Central memory CD4-positive, alpha-beta T cell (primary cell): ENCODE data around the gene ACTRT2.

Source experiments
- DNase-seq: peaks from one replicate; pipeline ENCODE4 v3.0.0; 2022

Gene ACTRT2

DNA sequence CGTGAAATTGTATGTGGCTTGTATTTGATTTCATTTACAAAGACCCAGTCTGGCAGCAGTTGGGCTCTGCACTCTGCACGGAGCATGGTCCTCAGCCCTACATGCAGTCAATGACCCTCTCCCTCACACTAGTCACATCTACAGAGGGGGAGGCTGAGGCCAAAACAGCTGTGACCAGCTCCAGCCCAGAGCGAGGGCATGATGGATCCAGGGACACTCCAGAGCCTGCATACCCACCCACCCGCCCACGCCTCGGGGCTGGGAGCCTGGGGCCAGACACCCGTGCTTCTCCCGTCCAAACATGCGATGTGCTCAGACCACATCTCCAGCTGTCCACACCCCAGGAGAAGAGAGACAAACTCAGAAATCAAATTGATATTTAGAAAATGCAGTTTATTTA, 33.8 kb downstream of the ACTRT2 start:
- DNase-seq: no peak

DNA sequence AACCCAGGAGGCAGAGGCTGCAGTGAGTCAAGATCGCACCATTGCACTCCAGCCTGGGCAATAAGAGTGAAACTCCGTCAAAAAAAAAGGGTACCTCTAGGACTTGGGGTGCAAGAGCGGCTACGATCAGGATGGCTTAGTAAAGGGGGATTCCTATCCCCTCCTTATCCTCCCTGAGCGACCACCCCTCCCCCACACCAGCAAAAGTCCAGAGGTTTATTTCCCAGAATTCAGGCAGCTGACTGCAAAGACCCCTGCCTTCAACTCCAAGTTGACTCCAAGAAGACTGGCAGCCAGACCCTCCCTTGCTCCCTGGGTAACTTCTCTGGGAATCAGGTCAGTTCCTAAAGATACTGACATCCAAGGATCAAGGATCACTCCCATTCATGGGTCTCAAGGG, 35.4 kb downstream of the ACTRT2 start:
- no peak for DNase-seq

DNA sequence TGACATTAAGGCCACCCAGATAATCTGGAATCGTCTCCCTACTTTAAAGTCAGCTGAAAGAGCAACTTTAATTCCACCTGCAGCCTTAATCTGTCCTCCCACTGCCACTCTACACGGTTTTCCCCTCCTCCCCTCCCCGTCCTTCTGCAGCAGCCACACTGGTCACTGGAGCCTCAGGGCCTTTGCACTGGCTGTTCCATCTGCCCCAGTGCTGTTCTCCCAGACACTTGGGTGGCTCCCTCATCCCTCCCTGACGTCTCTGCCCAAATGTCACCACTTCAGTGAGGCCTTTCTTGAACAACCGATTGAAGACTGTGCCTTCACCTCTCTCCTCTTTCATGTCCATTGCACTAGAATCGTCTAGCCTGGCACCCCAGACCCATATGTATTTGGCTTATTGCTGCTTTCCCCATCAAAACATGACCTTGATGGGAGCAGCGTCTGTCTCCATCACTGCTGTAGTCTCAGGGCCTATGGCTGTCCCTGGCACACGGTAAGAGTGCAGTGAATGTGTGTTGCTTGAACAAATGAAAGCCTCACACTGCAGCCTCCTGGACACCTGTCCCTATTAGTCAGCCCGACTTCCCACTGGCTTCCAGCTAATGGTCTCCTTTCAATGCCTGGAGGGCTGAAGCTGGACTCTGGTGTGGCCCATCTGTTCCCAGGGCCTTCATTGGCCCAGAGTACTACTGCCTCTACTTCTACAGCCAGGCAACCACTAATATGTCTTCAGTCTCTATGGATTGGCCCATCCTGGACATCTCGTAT, 37.2 kb downstream of the ACTRT2 start:
- DNase-seq: no peak

DNA sequence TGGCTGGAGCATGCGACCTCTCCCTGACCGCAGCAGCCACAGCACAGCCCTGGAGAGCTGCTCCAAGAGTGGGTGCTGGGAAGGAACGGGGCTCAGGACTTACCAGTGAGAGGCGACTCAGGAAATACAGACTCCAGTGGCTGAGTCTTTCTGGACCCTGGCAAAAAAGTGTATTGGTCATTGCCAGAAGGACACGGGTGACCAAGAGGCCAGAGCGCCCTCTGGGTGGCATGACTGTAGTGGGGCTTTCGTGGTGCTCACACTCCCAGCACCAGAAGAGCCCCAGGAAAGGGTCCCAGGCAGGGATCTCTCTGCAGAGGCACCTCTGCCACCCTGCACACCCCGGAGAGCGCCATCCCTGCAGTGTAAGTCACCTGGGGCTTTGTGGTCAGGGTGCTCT, 38.9 kb downstream of the ACTRT2 start:
- no peak for DNase-seq

DNA sequence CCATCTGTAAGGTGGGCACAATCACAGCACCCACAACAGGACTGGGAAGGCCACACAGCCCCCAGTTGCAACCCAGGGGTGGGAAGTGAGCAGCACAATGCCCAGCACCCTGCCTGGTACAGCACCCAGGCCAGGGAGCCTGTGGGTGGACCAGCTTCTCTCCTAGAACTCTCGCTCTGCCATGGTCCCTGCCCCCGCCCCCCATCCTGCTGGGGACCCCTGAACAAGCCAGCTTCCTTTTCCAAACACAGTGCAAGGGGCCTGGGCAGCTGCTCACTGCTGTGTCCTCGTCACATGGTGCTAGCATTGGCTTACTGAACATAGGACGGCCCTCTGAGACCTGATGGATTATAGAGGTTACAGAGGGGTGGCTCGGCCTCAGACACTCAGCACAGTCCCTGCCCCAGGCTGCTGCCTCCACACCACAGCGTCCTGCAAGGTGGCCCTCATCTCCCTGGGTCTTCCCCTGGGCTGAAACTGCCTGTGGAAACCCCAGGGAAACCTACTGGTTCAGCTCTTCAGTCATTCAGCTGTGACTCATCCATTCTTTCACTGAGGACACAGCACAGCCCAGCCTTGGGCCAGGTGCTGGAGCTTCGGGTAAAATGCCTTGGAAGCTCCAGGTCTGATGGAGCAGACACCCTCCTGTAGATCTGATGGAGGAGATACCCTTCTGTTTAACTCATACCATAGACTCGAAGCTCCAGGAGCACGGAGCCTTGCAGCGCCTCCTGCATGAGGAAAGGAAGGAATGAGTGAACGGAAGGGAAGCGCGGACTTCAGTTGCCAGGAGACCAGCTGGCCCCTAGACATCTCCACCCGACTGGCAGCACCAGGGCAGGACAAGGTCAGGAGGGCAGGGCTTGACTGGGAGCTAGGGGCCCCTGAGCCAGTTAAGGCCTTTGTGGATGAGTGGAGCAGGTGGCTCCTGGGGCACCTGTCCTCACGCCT, 39.6 kb downstream of the ACTRT2 start:
- DNase-seq: no peak

DNA sequence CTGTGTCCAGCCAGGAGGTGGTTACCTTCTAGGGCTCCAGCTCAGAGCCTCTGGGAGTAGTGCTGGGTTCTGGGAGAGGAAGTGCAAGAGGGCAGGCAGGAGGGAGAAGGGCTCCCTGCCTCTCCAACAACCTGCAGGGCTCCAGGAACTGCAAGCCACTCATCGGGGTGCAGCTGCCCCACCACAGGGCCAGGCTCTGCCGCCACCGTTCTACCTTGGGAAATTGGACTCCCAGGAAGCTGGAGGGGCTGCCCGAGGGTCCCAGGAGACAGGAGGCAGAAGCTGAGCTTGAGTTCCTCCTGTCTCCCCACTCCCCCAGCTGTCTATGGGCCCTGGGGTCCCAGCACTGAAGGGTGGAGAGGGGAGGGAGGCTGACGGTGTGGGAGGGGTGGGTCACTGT, 40.3 kb downstream of the ACTRT2 start:
- DNase-seq: no peak

DNA sequence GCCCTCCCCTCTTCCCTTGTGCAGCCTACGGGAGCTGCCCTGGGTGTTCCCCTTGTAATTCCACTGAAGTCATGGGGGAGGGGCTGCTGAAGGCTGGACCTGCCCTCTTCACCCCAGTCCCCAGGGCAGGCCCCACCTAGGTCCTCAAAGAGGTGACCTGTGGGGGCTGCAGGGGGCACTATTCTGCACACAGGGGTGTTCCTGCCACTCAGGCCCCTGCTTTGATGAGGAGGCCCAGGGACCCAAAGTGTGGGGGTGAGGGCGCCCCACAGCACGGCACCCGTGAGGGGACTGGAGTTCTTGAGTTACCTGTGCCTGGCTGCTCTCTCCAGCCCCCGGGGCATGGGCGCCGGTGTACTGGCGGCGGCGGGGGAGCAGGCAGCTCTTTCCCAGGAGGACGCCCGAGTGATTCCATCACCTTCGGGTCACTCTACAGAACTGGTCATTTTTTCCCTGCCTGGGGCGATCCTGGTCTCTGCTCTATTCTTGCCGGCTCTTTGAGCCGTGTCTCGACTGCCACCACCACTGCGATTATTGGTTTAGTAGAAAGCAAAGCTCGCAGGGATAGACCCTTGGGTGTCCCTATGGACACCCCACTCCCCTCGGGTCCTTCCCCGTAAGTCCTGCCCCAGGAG, 40.8 kb downstream of the ACTRT2 start:
- no peak for DNase-seq

DNA sequence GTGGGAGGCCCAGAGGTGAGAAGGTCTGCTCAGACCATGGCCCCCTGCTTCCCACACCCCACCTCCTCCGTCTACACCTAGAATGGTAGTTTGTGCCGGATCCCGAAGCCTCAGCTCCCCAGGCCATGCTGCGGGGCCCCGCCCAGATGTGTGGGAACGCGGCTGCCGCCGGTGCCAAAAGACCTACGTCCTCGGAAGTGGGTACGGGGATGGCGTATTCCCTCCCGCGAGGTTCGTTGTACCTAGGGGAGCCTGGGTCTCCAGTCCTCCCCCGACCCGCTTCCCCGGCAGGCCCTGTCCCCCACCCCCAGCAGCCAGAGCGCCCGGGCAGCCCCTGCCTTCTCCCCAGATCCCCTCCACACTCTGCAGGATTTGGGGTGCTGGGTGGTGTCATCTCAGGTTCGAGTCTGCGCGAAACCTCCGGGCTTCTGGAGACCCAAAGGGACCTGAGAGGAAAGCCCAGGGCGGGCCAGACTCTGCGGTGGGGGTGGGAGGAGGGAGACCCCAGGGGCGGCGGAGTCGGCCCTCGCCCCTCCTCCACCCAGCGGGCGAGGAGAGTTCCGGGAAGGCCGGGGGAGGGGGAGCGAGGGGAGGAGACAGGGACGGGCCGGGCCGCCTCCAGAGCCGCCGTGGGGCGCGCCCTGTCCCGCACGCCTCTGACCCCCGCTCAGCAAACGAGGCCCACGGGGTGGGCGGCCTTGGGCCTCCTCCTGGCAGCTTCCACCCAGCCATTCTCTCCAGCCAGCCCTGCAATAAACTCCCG, 41.5 kb downstream of the ACTRT2 start:
- no peak for DNase-seq

DNA sequence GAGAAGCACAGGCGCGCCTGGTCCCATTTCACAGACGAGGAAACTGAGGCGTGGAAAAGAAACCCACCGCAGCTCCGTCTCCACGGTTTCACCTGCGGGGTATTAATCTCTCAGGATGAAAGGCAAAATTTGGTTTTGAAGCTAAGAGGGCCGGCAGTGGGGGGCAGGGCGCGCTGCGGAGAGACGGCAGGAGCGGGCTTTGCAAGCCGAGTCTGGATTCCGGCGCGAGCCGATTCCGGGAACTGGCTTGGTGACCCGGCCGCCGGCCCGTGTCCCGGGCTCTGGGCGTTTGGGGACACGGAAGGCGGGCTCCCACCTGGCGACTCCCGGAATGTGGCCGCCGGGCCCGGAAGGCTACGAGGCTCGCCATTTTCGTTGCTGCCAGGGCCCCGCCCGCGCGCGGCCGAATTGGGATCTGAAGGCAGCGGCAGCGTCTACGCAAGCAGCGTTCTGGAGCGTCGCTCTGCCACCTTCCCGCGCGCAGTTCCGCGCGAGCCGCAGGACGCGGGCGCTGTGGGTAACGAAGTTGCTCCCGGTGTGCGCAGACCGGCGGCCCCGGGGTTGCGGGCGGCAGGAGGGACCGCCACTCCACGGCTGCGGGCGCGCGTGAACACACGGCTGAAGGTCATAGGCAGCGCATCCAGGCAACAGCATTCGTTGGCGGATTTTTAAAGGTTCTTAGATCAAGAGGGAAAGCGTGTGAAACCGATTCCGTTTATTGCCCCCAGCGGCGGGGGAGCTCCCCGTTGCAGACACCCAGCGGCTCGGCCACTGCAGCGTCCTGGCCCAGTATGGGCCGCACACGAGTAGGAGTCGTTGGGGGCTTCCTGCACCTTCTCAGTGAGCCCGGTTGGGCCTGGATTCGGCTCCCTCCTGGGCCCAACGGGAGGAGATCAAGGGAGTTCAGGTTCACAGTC, 42.4 kb downstream of the ACTRT2 start:
- no peak for DNase-seq

DNA sequence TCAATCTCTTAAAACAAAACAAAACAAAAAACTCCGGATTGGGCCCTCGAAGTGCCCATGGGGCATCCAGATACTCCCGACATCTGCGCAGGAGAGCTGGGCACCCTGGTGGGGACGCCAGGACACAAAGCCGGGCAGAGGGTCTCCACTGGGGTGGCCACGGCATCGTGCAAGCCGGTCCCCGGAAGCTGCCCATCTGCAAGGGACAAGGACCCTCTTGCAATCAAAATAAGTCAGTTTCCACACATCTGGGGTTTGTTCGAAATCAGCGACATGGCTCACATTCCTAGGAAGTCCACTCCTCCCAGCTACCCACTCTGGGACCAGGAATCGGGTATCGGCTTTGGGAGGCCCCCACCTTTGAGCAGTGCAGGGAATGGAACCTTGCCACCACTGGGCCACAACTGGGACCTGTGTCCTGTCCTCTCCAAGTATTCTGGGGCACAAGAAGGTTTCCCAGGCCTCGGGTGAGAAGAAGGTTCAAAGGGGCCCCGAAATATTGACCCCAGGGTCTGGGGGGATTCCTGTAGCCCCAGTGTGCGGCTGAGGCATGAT, 43.1 kb downstream of the ACTRT2 start:
- DNase-seq: no peak

DNA sequence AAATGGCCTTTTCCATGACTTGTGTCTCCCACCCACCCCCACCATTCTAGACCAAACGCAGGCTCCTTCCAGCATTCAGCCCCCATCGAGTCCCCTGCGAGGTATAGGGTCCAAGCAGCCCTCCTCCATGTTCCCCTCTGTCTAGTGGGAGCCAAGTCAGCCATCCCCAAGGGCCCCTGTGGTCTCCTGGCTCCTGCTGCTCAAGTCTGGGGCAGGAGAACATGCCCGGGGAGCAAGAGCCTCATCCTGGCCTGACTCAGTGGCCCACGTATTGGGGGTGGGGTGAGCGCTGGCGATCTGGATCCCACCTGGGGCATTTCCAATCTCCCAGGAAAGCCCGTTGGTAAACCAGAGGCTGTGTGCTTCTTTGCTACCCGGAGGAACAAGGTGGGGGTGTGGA, 43.6 kb downstream of the ACTRT2 start:
- no peak for DNase-seq

DNA sequence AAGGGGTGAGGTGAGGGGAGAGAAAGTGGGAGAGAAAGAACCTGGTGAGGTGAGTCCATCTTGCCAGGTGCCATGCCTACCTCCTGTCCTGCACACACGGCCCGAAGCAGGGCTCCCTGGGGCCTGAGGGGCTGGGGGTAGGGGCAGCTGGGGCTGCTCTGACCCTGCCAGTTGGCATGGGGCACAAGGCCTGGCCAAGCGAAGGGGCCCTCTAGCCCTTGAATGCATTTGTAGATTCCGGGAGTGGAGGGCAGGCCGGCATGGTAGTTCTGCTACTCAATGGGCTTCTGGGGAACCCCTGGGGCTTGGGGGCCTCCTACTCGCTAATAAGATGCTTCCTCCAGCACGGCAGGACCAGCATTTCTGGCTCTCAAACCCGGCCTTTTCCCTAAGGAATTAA, 44.1 kb downstream of the ACTRT2 start:
- no peak for DNase-seq

DNA sequence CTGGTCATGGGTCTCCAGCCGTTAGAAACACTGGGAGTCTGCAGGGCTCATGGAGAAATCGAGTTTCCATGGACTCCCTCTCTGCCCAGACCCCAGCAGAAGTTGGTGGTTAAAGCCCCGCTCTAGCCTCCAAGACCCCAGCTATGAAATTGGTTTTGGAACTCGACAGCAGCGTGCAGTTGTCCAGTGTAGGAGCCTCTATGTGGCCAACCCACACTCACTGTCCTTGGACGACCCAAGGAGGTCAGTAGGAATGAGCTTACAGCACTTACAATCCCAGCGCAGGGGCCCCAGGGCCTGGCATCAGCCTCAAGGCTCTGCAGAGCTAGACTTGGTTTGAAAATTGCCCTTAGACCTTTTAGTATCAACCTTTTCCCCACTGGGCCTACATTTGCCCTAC, 44.5 kb downstream of the ACTRT2 start:
- no peak for DNase-seq

DNA sequence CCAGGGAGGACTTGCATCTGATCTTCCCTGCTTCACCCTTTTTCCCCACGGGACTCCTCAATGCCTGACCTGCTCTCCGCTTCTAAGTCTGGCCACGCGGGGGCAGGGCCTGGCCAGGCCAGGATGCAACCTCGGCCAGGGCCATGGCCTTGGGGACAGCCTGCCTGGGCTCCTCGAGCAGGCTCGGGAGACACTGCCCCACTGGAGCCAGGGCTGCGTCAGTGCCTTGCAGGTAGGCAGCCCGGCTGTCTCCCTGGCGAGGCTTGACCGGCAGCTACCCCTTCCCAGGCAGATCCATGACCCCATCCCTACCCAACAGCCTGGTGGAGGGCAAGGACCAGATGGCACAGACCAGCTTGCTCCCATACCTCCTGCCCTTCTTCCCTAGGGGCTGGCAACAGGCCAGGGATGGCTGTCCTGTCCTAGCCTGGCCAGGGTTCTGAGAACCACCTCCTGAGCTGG, 45.0 kb downstream of the ACTRT2 start:
- DNase-seq: no peak

DNA sequence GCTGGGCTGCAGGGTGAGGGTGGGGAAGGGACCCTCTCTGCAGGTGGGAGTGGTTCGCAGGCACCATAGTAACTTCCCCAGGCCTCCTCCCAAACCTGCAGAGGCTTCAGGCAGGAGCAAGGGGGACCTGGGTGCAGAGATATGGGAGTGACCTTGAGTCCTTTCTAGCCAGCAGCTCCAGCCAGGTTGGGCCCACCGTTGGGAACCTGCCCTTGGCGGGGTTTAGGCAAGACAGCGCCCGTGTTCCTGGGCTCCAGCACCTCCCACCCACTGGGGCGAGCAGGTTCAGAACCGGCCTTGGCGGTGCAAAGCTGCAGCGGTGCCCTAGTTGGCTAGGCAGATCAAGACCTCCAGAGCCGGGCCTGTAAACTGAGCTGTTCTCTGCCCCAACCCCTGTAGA, 45.6 kb downstream of the ACTRT2 start:
- DNase-seq: no peak

DNA sequence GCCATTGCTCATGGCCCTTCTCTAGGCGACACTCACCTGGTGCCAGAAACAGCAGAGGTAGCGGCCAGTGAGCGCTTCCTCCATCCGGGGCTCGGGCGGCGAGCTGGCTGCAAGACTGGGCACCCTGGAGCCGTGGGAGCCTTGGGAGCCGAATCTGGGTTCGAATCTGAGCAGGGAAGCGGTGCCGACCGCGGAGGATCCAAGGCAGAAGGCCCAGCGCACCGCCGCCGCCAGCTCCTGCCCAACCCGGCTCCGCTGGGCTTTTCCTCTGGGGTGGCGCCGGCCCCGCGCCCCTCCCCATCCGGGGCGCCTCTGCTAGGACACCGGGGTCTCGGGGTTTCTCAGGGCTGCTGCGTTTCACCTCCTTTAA, 46.0 kb downstream of the ACTRT2 start:
- no peak for DNase-seq

DNA sequence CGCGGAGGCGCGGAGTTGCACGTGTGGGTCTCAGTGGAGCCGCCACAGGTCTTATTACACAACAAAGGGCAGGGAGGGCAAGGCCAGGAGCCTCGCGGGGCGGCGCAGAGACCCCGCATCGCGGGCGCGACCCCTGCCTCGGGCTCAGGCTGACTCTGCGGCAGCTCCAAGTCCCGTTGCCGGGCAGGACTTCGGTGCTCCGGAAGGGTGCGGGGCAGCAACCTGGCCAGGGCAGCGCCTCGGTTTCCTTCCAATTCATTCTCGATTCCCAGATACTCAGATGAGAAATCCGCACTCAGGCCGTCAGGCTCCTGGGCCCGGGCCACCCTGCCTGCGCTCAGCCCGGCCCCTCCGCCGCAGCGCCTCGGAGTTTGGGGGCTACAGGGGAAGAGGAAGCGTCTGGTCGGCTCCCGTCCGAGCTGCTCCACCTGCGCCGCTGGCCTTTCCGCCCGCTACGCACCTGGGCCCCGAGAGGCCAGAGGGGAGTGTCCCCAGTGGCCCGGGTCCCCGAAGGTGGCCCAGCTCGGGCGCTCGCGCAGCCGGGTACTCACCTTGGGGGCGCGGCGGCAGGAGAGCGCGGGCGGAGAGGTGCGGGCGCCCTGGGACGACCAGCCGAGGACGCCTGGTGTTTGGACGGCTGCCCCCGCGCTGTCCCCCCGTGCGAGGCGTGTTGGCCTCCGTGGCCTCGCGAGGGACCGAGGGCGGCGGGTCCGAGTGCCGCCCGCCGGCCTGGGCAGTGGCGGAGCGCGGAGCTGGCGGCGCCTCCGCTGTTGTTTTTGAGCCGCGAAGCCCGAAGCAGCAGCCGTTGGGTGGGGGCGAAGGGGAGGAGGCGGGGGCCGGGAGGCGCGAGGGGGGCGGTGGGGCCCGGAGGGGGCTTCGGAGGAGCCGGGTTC, 46.6 kb downstream of the ACTRT2 start:
- DNase-seq: no peak

DNA sequence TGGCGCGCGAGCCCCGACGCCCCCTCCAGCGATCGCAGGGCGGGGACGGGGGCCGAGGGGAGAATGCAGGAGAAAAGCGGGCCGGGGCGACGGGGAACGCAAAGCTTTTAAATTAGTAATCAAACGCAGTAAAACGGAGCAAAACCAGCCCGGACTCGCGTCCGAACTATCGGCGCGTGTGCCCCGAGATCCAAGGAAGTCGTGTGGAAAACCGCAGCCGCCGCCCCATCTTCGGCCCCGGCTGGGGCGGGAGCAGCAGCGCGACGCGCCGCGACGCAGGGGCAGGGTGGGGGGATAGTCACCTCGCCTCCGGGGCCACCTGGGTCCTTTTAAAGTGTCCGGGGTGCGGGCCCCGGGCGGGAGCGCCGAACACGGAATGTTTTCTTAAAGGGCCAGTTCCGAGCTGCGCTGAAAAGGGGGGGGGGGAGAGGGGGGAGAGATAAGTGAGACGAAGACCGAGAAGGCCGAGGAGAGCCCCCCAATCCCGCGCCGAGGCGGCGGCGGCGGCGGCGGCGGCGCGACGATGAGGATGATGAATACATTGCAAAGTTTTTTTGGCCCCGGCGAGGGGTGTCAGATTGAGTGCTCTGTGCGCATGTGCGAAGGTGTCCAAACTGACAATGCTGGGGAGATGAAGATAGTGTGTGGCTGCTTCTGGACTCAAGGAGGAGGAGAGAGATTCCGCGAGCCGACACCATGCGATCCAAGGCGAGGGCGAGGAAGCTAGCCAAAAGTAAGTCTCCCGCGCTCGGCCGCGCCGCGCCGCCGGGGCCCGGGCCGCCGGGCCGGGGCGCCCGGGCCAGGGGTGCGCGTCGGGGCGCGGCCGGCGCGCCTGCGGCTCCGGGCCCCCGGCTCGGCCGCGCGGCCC, 47.5 kb downstream of the ACTRT2 start, which contains the start of gene PRDM16:
TSS of gene PRDM16 (plus strand) at position 640 of the 868 bp plus-strand sequence. CDS start at position 697, 57 bp downstream.
- DNase-seq: no peak
